ENCODE measurements around the gene TNFAIP8.

GRCh38 chr5:119400245-119400644 is 44.4 kb downstream of the TNFAIP8 start:
- TF ChIP-seq JUNB (IDR thresholded peaks at IDR 0.05; ENCODE audit: unreplicated experiment) (no peak), CTCF (conservative IDR thresholded peaks at IDR 0.05; ENCODE audit: low read depth in 2 of 2) (no peak), POLR2AphosphoS5 (IDR thresholded peaks at IDR 0.05; ENCODE audit: low read depth) (no peak)

Data from GM23338 (cell line).